ENCODE measurements around the gene SMYD3. TPM values are rescaled to one million over a fixed set of nuclear protein-coding genes. Genes with fewer than 3 reads are reported as not detected.

SMYD3 gene
- total RNA-seq, 1 experiment from 2014 or later = 25.5 TPM

DNA sequence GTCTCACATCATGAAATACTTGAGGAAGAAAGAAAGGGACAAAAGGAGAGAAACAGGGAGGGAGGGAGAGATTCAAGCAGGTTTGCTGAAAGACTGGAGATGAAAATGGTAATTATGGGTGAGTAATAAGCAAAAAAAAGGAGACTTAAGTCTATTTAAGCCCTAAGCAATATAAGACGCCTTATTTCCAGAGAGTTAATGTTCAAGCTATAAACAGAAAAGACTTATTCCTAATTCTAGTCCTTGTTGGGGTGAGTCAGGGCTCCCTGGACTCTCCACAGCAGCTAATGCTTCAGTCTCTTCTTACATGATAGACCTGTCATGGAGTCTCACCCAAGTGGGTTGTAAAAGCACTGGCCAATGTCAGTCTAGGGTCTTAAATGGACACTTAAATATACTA lies 619.2 kb downstream of the SMYD3 start:
- Histone ChIP-seq H3K56ac (ENCODE audit: insufficient read length, low read depth, low read length) (no peak overlapping the region), H4K8ac (replicated peaks; ENCODE audit: insufficient read length, low read depth, low read length) (no peak overlapping the region), H2BK5ac (ENCODE audit: insufficient read length, low read length) (no peak overlapping the region), H3K9ac (ENCODE audit: extremely low read depth, insufficient read length, low read length) (no peak overlapping the region), H3K18ac (ENCODE audit: insufficient read length, low read depth, low read length) (no peak overlapping the region), H3K79me2 (ENCODE audit: insufficient read depth, low read length) (no peaks in the 10 kb centered on the region), H3K14ac (ENCODE audit: insufficient read depth, low read length) (no peak overlapping the region), H2BK12ac (ENCODE audit: insufficient read length, low read depth, low read length) (no peak overlapping the region), H2BK15ac (ENCODE audit: low read depth, low read length) (no peak overlapping the region), H3K23me2 (ENCODE audit: insufficient read length, low read depth, low read length, poor library complexity, severe bottlenecking) (no peaks in the 10 kb centered on the region), H4K20me1 (ENCODE audit: control insufficient read depth, insufficient read depth, insufficient read length) (no peaks in the 10 kb centered on the region), H2AK5ac (ENCODE audit: insufficient read length, low read length) (no peak overlapping the region), H3K27me3 (ENCODE audit: insufficient read depth, low read length) (no peaks in the 10 kb centered on the region), H3K9me3 (ENCODE audit: control insufficient read depth, low read depth, low read length) (no peaks in the 10 kb centered on the region), H3K27ac (ENCODE audit: insufficient read length, low read depth, low read length) (no peak overlapping the region), H4K91ac (ENCODE audit: insufficient read length, low read depth, low read length) (no peak overlapping the region), H2BK20ac (ENCODE audit: low read depth, low read length, poor library complexity, severe bottlenecking) (no peak overlapping the region), H3K4me2 (ENCODE audit: insufficient read depth, insufficient read length, low read length) (no peak overlapping the region), H3K4me1 (ENCODE audit: insufficient read depth, low read length) (no peaks in the 10 kb centered on the region; the same call in 1 of the 2 replicates), H2AFZ (ENCODE audit: low read length) (no peak overlapping the region), H3K79me1 (ENCODE audit: insufficient read depth, low read depth, low read length, poor library complexity, severe bottlenecking) (no peaks in the 10 kb centered on the region), H4K5ac (ENCODE audit: insufficient read length, low read depth, low read length) (no peak overlapping the region), H3T11ph (ENCODE audit: low read length) (no peak overlapping the region), H3K4ac (ENCODE audit: low read depth, low read length) (no peak overlapping the region), H2BK120ac (ENCODE audit: low read depth, low read length, poor library complexity, severe bottlenecking) (no peak overlapping the region), H3K23ac (ENCODE audit: insufficient read length, low read depth, low read length) (no peak overlapping the region)
- Mint-ChIP-seq H3K4me1 (no peaks in the 10 kb centered on the region), H3K36me3 (ENCODE audit: insufficient read depth in 1 of 3, low read depth in 3 of 3) (peaks cover 0 to 9% (median 5%) of the 10 kb centered on the region in 3 experiments; a peak in 6 of 7 replicates), H3K9me3 (peaks cover 3 to 15% of the 10 kb centered on the region in 2 experiments; a peak in 4 of 5 replicates), H3K27ac (no peak overlapping the region), H3K27me3 (ENCODE audit: low read depth) (no peaks in the 10 kb centered on the region), H3K4me3 (no peak overlapping the region; a peak in 1 of 5 replicates)
- WGBS (ENCODE audit: extremely low coverage, insufficient read length, low lambda C conversion rate) = no CpG with 5 or more reads among the region's 1 CpG
- TF ChIP-seq, protein P1, sequence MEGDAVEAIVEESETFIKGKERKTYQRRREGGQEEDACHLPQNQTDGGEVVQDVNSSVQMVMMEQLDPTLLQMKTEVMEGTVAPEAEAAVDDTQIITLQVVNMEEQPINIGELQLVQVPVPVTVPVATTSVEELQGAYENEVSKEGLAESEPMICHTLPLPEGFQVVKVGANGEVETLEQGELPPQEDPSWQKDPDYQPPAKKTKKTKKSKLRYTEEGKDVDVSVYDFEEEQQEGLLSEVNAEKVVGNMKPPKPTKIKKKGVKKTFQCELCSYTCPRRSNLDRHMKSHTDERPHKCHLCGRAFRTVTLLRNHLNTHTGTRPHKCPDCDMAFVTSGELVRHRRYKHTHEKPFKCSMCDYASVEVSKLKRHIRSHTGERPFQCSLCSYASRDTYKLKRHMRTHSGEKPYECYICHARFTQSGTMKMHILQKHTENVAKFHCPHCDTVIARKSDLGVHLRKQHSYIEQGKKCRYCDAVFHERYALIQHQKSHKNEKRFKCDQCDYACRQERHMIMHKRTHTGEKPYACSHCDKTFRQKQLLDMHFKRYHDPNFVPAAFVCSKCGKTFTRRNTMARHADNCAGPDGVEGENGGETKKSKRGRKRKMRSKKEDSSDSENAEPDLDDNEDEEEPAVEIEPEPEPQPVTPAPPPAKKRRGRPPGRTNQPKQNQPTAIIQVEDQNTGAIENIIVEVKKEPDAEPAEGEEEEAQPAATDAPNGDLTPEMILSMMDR (conservative IDR thresholded peaks at IDR 0.05) = no peak
- DNase-seq = no peak

Measured in H9 (cell line).